Ovary (tissue), 9 donors: ENCODE measurements around the gene WDFY1. TPM values are rescaled to one million over a fixed set of nuclear protein-coding genes. Genes with fewer than 3 reads are reported as not detected.

Experiments
- DNase-seq, 5 donors: peaks; one replicate each; pipeline ENCODE4 v3.0.0-alpha.2; 2019 to 2020
- H3K27ac ChIP-seq, 2 donors: fragments of 200-600 bp; one replicate each; pipeline versions ENCODE4 v1.5.1 to v1.8.0; 2019 to 2022
- H3K27me3 ChIP-seq: fragments of 200-600 bp; one replicate; pipeline ENCODE4 v1.8.0; 2022
- H3K36me3 ChIP-seq: fragments of 200-600 bp; sonication (generic); one replicate; pipeline ENCODE4 v1.5.1; 2019
- H3K4me1 ChIP-seq: one replicate; pipeline ENCODE4 v1.8.1; 2013; ENCODE audit warnings: mild to moderate bottlenecking, moderate library complexity; ENCODE audit not compliant: insufficient read depth
- H3K4me3 ChIP-seq: fragments of 200-600 bp; sonication (generic); one replicate; pipeline ENCODE4 v1.5.1; 2017
- H3K9me3 ChIP-seq, 2 donors: fragments of 200-600 bp in 1 of 2; sonication (generic) in 1 of 2; one replicate each; pipeline versions ENCODE4 v1.5.1 to v1.8.1; 2013 to 2019; ENCODE audit warnings: mild to moderate bottlenecking in 1 of 2, moderate library complexity in 1 of 2
- EP300 ChIP-seq: sonication (generic); formaldehyde crosslinking; IDR thresholded peaks from one replicate; pipeline ENCODE4 v1.6.1; 2017; ENCODE audit warnings: antibody characterized with exemption
- POLR2A ChIP-seq: fragments of 450-650 bp; IDR thresholded peaks from one replicate; pipeline ENCODE4 v1.6.1; 2017; ENCODE audit warnings: antibody characterized with exemption, mild to moderate bottlenecking, moderate library complexity
- WGBS, 3 donors: extraction: QIAGEN DNeasy Blood & Tissue Kit in 1 of 3; methylation state at CpG; one replicate each; pipeline versions ENCODE4 v1.1.5 to v1.1.7; 2013 to 2017; 5-methylcytosine and 5-hydroxymethylcytosine counted together
- intact Hi-C, 4 donors: fragments of 100-400 bp; cut with DNase I; formaldehyde crosslinking; loops; one replicate each; pipeline versions ENCODE4 v1.11.0 to v1.15.1; 2022 to 2023
- polyA plus RNA-seq, 2 donors: library from polyadenylated mRNA; stranded (reverse); fragments of 200-250 nt in 1 of 2; fragments of 350-450 nt in 1 of 2; fragmentation: Illumina TruSeq in 1 of 2; extraction: RNeasy Lipid Tissue Mini Kit (QIAGEN cat#74804) in 1 of 2; gene quantifications; one replicate each; pipeline ENCODE4 v1.2.3, GENCODE V29; 2013 to 2014
- total RNA-seq, 7 donors: library from RNA; depleted of rRNA in 2 of 7; stranded (reverse); fragments of >200 nt in 2 of 7; fragmentation: NEBNext Ultra II Directional in 3 of 7; extraction: Animal tissue kit (Norgen Biotek cat#: 25700) in 3 of 7; gene quantifications; one replicate each; pipeline versions ENCODE4 v1.1.0 to v1.2.4, GENCODE V29; 2016 to 2023
- TF ChIP-seq, protein P1 (sequence below), 3 donors: fragments of 450-650 bp in 2 of 3; fragments of 200-600 bp in 1 of 3; IDR thresholded peaks; one replicate each; pipeline versions ENCODE4 v1.5.1 to v1.8.0; 2016 to 2022; ENCODE audit warnings: antibody characterized with exemption in 3 of 3, mild to moderate bottlenecking in 1 of 3
- donor health status: DM: no; HTN: no; CAD: no; lungs with moderate emphysema.
- donor health status: DM: no; HTN: no; CAD: no.
- donor health status: Bipolar disorder and iron deficiency.
- donor health status: DM: yes; HTN: yes; CAD: no.
- donor health status: DM: no; HTN: no; CAD: no.
- donor health status: DM: yes; HTN: yes; CAD: no.

The WDFY1 gene
- total and polyA plus RNA-seq, 9 donors, result 21.2 to 50.1 (median 39.6) TPM

DNA sequence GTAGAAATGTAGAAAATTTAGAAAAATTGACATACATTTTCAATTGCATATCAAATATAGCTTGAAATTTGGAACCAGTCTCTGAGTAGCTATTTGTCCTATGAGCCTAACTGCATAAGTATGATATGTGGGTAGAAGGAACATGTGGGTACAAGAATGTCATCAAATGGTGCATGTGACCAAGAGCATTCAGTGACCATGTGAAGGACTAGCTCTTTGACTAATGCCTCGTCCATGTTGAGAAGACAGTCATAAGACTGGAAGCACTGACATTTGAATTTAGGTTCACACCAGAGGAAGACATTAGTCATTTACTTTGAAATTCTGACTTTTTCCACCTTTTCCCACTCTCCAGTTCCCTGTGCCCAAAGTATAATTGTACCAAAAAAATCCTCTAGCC lies 24.7 kb upstream of the WDFY1 start:
- Histone ChIP-seq H3K4me1 (no peaks in the 10 kb centered on the region), H3K4me3 (no peak overlapping the region), H3K9me3 (no peaks in the 10 kb centered on the region), H3K27ac (no peak overlapping the region), H3K36me3 (no peaks in the 10 kb centered on the region), H3K27me3 (no peaks in the 10 kb centered on the region)
- intact Hi-C loops, result no loop called here
- no peak for DNase-seq
- TF ChIP-seq POLR2A, result no peak
- TF ChIP-seq EP300, result no peak
- TF ChIP-seq, protein P1, sequence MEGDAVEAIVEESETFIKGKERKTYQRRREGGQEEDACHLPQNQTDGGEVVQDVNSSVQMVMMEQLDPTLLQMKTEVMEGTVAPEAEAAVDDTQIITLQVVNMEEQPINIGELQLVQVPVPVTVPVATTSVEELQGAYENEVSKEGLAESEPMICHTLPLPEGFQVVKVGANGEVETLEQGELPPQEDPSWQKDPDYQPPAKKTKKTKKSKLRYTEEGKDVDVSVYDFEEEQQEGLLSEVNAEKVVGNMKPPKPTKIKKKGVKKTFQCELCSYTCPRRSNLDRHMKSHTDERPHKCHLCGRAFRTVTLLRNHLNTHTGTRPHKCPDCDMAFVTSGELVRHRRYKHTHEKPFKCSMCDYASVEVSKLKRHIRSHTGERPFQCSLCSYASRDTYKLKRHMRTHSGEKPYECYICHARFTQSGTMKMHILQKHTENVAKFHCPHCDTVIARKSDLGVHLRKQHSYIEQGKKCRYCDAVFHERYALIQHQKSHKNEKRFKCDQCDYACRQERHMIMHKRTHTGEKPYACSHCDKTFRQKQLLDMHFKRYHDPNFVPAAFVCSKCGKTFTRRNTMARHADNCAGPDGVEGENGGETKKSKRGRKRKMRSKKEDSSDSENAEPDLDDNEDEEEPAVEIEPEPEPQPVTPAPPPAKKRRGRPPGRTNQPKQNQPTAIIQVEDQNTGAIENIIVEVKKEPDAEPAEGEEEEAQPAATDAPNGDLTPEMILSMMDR (IDR thresholded peaks at IDR 0.05), result no peak
- WGBS, 3 donors, result 81 to 89% (median 88%) methylated on average over 1 of the region's 1 CpG

DNA sequence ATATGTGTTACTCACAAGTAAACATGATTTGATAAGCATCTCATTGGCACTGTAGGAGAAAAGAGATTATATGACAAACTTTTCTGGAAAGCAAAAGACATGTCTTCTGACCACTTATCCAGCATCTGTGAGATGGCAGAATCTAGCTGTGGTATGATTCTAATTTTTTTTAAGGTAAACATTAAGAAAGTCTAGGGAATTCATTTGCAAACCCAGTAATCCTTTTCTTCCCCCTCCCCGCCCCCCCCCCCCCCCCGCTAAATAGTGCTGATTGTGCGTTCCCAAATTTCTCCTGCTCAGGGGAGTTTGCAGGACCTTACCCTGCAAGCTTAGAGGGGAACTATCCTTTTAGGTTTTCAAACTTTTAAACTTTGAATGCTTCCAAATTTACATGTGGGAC lies 24.2 kb upstream of the WDFY1 start:
- intact Hi-C loops, result no loop called here
- no peaks in the 10 kb centered on the region for H3K9me3 ChIP-seq
- 21 to 32% (median 32%) methylated on average over 3 of the region's 3 CpGs for whole genome bisulfite sequencing, 3 donors

DNA sequence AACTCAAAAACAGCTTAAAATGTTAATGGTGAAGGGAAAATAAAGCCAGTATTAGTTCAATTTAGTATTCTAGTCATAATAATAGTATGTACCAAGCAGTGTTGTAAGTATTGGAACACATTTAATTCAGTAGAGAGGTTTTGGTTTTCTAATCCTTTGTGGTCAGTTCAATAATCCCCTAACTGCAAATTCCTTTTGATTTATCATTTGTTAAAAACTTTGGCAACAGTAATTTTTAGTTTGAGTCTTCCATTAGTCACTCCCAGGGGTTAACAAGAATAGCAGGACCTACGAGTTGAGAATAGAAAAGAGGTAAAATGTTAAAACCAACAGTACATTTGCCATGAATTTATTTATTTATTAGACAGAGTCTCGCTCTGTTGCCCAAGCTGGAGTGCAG lies 22.8 kb upstream of the WDFY1 start:
- Histone ChIP-seq H3K4me3 (no peak overlapping the region), H3K27ac (no peak overlapping the region), H3K27me3 (no peaks in the 10 kb centered on the region), H3K9me3 (no peaks in the 10 kb centered on the region), H3K36me3 (no peaks in the 10 kb centered on the region), H3K4me1 (no peaks in the 10 kb centered on the region)
- 78 to 87% (median 84%) methylated on average over 2 of the region's 2 CpGs for WGBS, 3 donors
- TF ChIP-seq POLR2A (no peak), EP300 (no peak)
- TF ChIP-seq, protein P1 (IDR thresholded peaks at IDR 0.05), result no peak
- intact Hi-C loops, result no loop called here
- DNase-seq, result no peak

More for the DNA sequence above, 24.2 kb upstream of the WDFY1 start:
- Histone ChIP-seq H3K4me3 (no peak overlapping the region), H3K27me3 (no peaks in the 10 kb centered on the region), H3K36me3 (no peaks in the 10 kb centered on the region), H3K27ac (no peak overlapping the region), H3K4me1 (no peaks in the 10 kb centered on the region)
- TF ChIP-seq, protein P1 (IDR thresholded peaks at IDR 0.05), result no peak
- no peak for TF ChIP-seq EP300
- TF ChIP-seq POLR2A, result no peak
- no peak for DNase-seq

DNA sequence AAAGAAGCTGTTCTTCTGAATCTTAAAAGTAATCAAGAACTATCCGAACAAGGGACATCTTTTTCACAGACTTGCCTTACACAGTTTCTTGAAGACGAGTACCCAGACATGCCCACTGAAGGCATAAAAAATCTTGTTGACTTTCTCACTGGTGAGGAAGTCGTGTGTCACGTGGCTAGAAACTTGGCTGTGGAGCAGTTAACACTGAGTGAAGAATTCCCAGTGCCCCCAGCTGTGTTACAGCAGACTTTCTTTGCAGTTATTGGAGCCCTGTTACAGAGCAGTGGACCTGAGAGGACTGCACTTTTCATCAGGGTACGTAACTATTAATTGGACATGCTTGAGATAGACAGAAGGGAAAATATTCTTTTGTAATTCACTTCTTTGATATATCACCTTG lies 14.6 kb upstream of the WDFY1 start:
- no peak overlapping the region for H3K4me3 ChIP-seq
- 32 to 45% (median 37%) methylated on average over 5 of the region's 5 CpGs for WGBS, 3 donors
- no peak for DNase-seq
- no peaks in the 10 kb centered on the region for H3K9me3 ChIP-seq
- peaks cover 15% of the 10 kb centered on the region for H3K4me1 ChIP-seq
- no peak overlapping the region for H3K27ac ChIP-seq
- no peaks in the 10 kb centered on the region for H3K36me3 ChIP-seq
- intact Hi-C loops, result loop anchor here in 1 of 4 donors (10.0 kb wide), 1 partner anchor 1305 kb away; the partner anchor contains the start of gene FARSB
- no peaks in the 10 kb centered on the region for H3K27me3 ChIP-seq
- TF ChIP-seq POLR2A (no peak), EP300 (no peak)
- TF ChIP-seq, protein P1 (IDR thresholded peaks at IDR 0.05), result no peak
